ENCODE results near the gene VDAC1. TPM values are rescaled to one million over a fixed set of nuclear protein-coding genes. Genes with fewer than 3 reads are reported as not detected.
A peak's percentile ranks its signal among the peaks of the same experiment; 100 is the strongest.

VDAC1 gene
- total RNA-seq, 1 donor from 2014 or later: 125 TPM

DNA sequence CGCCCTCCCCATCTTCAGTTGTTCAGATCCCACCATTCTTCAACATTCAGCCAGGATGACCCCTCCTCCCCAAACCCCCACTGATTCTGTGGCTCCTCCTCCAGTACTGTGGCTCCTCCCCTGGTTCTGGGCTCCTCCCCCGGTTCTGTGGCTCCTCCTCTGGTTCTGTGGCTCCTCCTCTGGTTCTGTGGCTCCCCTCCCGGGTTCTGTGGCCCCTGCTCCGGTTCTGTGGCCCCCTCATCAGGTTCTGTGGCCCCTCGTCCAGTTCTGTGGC is 69.2 kb downstream of the VDAC1 start:
- H3K36me3 ChIP-seq: no peaks in the 10 kb centered on the region
- DNase-seq: no peak
- ATAC-seq: no peak
- no peaks in the 10 kb centered on the region for H3K27me3 ChIP-seq (ENCODE audit: low read depth)
- no peak overlapping the region for H3K27ac ChIP-seq
- TF ChIP-seq, protein P1, sequence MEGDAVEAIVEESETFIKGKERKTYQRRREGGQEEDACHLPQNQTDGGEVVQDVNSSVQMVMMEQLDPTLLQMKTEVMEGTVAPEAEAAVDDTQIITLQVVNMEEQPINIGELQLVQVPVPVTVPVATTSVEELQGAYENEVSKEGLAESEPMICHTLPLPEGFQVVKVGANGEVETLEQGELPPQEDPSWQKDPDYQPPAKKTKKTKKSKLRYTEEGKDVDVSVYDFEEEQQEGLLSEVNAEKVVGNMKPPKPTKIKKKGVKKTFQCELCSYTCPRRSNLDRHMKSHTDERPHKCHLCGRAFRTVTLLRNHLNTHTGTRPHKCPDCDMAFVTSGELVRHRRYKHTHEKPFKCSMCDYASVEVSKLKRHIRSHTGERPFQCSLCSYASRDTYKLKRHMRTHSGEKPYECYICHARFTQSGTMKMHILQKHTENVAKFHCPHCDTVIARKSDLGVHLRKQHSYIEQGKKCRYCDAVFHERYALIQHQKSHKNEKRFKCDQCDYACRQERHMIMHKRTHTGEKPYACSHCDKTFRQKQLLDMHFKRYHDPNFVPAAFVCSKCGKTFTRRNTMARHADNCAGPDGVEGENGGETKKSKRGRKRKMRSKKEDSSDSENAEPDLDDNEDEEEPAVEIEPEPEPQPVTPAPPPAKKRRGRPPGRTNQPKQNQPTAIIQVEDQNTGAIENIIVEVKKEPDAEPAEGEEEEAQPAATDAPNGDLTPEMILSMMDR (IDR thresholded peaks at IDR 0.05): no peak
- intact Hi-C loops (cut with DNase I): no loop called here
- peaks cover 7% of the 10 kb centered on the region for H3K4me1 ChIP-seq
- no peaks in the 10 kb centered on the region for H3K9me3 ChIP-seq
- H3K4me3 ChIP-seq: no peak overlapping the region

DNA sequence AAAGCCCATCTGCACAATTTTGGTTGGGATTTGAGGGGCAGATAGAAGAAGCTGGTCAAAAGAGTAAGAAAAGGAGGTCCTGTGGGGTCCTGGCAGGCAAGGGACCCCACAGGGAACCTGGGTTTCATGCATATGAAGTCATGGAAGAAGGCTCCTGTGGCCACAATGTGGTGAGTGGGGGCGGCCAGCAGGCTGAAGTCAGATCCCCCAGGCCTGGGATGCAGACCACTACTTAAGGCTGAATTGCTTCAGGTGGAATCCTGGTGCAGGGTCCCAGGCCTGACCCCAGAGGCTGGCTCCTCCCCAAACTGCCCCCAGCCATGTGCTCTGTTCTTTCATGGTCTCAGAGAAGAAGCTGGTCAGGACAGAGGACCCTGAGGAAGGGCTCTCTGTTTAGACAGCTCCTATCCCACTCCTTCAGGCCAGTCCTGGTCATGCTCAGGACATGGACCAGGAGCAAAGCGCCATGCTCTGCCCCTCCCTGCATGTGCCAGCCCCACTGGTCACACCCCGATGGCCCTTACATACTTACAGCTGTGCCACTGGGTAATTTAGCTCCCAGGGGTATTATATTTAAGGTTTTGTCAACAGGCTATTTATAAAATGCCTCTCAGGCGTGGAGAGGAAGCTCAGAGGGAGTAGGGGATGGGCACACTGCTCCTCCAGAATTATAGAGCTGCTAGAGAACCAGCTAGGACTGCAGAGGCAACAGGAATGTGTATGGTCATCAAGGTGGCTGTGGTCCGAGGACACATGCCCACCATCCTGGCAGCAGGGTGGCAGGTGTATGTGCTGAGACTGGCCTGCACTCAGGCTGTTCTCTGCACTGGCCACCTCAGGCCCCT is 69.7 kb downstream of the VDAC1 start:
- H3K4me3 ChIP-seq: no peak overlapping the region
- H3K27ac ChIP-seq: no peak overlapping the region
- no peak for ATAC-seq
- no peaks in the 10 kb centered on the region for H3K36me3 ChIP-seq
- H3K27me3 ChIP-seq (ENCODE audit: low read depth): no peaks in the 10 kb centered on the region
- peaks cover 12% of the 10 kb centered on the region for H3K4me1 ChIP-seq
- intact Hi-C loops (cut with DNase I): no loop called here
- TF ChIP-seq, protein P1 (IDR thresholded peaks at IDR 0.05): no peak
- H3K9me3 ChIP-seq: no peaks in the 10 kb centered on the region
- DNase-seq: no peak

DNA sequence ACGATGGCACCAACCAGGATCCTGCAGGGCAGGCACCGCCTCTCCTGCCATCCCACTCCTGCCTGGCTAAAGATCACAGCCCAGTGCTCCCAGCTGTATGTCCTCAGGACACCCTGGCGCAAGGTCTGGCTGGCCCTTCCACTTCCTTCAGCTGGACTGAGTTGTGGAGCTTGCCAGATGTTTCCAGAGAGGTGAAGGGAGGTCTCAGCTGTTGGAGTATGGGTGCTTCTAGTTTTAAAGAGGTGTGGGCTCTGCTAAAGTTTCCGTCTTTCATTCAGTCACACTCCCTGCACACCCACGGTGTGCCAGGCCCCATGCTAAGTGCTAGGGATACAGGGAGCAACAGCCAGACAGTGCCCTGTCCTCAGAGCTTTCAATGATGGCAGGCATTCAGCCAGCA is 70.5 kb downstream of the VDAC1 start:
- intact Hi-C loops (cut with DNase I): no loop called here
- H3K4me3 ChIP-seq: no peak overlapping the region
- TF ChIP-seq, protein P1 (IDR thresholded peaks at IDR 0.05): no peak

DNA sequence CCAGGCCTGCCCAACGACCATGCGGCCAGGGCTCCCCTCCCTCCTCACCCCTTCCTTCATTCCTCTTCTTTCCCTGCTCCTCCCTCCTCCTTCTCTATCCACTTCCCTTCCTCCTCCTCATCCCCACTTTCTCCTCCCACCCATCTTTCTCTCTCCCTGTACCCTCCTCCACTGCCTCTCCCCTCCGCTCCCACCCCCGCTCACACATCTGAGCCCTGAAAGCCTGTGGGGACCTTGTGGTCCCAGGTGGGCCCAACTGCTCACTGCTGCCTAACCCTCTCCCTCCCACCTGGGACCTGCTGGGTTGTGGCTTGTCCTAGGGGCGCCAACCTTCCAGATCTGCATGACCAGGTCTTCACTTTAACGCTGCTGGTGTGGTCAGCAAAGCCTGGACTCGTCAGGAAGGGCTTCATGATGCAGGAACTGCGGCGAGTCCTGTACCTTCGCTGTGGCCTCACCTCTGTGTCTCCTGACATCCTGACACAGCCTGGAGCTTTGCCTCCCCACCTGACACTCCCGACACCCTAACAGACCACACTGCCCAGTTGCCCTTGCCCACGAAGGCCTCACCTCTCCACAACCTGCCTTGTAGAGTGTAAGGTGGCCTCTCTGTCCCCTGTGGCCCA is 71.0 kb downstream of the VDAC1 start:
- Histone ChIP-seq H3K4me1 (peaks cover 15% of the 10 kb centered on the region), H3K36me3 (no peaks in the 10 kb centered on the region), H3K27me3 (ENCODE audit: low read depth) (no peaks in the 10 kb centered on the region), H3K4me3 (no peak overlapping the region), H3K27ac (no peak overlapping the region), H3K9me3 (no peaks in the 10 kb centered on the region)
- DNase-seq (no peak), ATAC-seq (peak in 1 of 2 donors; percentile 4)
- TF ChIP-seq, protein P1 (IDR thresholded peaks at IDR 0.05): no peak
- intact Hi-C loops (cut with DNase I): no loop called here

More for the DNA sequence above, 70.5 kb downstream of the VDAC1 start:
- Histone ChIP-seq H3K36me3 (no peaks in the 10 kb centered on the region), H3K27me3 (ENCODE audit: low read depth) (no peaks in the 10 kb centered on the region), H3K4me1 (peaks cover 15% of the 10 kb centered on the region), H3K27ac (no peak overlapping the region), H3K9me3 (no peaks in the 10 kb centered on the region)
- DNase-seq: no peak
- ATAC-seq: no peak

DNA sequence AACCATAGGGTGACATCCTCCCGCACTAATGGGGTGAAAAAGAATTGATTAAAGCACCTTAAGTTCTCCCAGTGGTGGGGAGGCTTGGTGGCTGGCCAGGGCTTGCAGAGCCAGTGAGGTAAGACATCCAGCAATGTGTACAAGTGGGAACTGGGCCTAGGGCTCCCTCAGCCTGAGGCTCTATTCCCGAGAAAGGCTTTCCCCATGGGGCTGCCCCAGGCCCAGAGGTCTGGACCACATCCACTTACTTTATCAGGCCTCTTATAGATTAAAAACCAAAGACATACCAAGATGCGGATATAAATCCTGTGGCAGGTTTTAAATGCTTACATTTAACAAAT is 71.6 kb downstream of the VDAC1 start:
- Histone ChIP-seq H3K4me1 (peaks cover 15% of the 10 kb centered on the region), H3K9me3 (no peaks in the 10 kb centered on the region), H3K27me3 (ENCODE audit: low read depth) (no peaks in the 10 kb centered on the region), H3K27ac (no peak overlapping the region), H3K4me3 (no peak overlapping the region), H3K36me3 (no peaks in the 10 kb centered on the region)
- TF ChIP-seq, protein P1 (IDR thresholded peaks at IDR 0.05): no peak
- DNase-seq (no peak), ATAC-seq (no peak)
- intact Hi-C loops (cut with DNase I): no loop called here
